Peyer's patch (tissue), 4 donors: ENCODE data around the gene RASGRF2. TPM values are rescaled to one million over a fixed set of nuclear protein-coding genes. Genes with fewer than 3 reads are reported as not detected.

Experiments
- DNase-seq, 3 donors: peaks; one replicate each; pipeline ENCODE4 v3.0.0-alpha.2; 2017 to 2019
- H3K27ac ChIP-seq, 4 donors: fragments of 200-600 bp; sonication (generic); one replicate each; pipeline ENCODE4 v1.5.1; 2016 to 2019
- H3K27me3 ChIP-seq, 2 donors: fragments of 200-600 bp; sonication (generic); one replicate each; pipeline ENCODE4 v1.5.1; 2019
- H3K36me3 ChIP-seq, 3 donors: fragments of 200-600 bp; sonication (generic); one replicate each; pipeline ENCODE4 v1.5.1; 2016 to 2019
- H3K4me1 ChIP-seq, 4 donors: fragments of 200-600 bp; sonication (generic); one replicate each; pipeline ENCODE4 v1.5.1; 2016 to 2019
- H3K4me3 ChIP-seq, 4 donors: fragments of 200-600 bp; sonication (generic); 1 replicate in 3 of 4; 2 replicates in 1 of 4; pipeline ENCODE4 v1.5.1; 2016 to 2019; ENCODE audit warnings: mild to moderate bottlenecking in 1 of 4
- H3K9me3 ChIP-seq, 4 donors: fragments of 200-600 bp; sonication (generic); one replicate each; pipeline ENCODE4 v1.5.1; 2016 to 2019; ENCODE audit warnings: mild to moderate bottlenecking in 1 of 4
- POLR2A ChIP-seq, 2 donors: fragments of 450-650 bp; IDR thresholded peaks; one replicate each; pipeline ENCODE4 v1.5.1; 2017; ENCODE audit warnings: antibody characterized with exemption in 2 of 2, mild to moderate bottlenecking in 2 of 2, moderate library complexity in 2 of 2
- total RNA-seq, 4 donors: library from RNA; depleted of rRNA; stranded (reverse); fragments of >200 nt; gene quantifications; one replicate each; pipeline ENCODE4 v1.1.0, GENCODE V29; 2016
- TF ChIP-seq, protein P1 (sequence below), 6 experiments: fragments of 450-650 bp in 4 of 6; fragments of 200-600 bp in 2 of 6; sonication (generic) in 1 of 6; IDR thresholded peaks; one replicate each; pipeline ENCODE4 v1.5.1; 2017 to 2019; ENCODE audit warnings: antibody characterized with exemption in 6 of 6, mild to moderate bottlenecking in 3 of 6, moderate library complexity in 1 of 6

The RASGRF2 gene
- total RNA-seq, 4 donors from 2014 or later: 6.0 to 17.3 (median 8.7) TPM

DNA sequence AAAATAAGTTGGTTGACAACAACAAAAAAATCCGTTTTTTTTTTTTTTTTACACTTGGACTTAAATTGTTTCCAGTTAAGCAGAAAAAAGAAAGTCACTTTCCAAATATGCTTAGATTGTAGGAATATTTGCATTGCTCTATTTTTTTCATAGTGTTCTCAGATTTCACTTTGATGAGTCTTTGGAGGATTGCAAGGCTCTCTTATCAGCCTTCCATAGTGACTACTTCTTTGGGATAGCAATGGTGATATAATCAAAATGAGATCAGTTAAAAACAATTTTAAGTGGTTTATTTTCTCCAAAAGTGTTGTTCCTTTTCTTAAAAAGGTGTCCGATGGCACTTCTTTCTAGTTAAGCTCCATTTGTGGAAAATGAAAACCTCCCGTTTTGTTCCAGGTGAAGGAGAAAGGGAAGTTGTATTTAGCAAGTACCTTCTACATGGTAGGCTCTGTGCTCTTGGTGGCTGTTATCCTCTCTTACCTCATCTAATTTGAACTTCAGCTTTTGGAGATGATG lies 3.9 kb downstream of the RASGRF2 start:
- peaks cover 0 to 23% (median 3%) of the 10 kb centered on the region in 4 donors for H3K4me1 ChIP-seq
- no peaks in the 10 kb centered on the region for H3K9me3 ChIP-seq
- no peak for TF ChIP-seq POLR2A (IDR thresholded peaks at IDR 0.05)
- TF ChIP-seq, protein P1, sequence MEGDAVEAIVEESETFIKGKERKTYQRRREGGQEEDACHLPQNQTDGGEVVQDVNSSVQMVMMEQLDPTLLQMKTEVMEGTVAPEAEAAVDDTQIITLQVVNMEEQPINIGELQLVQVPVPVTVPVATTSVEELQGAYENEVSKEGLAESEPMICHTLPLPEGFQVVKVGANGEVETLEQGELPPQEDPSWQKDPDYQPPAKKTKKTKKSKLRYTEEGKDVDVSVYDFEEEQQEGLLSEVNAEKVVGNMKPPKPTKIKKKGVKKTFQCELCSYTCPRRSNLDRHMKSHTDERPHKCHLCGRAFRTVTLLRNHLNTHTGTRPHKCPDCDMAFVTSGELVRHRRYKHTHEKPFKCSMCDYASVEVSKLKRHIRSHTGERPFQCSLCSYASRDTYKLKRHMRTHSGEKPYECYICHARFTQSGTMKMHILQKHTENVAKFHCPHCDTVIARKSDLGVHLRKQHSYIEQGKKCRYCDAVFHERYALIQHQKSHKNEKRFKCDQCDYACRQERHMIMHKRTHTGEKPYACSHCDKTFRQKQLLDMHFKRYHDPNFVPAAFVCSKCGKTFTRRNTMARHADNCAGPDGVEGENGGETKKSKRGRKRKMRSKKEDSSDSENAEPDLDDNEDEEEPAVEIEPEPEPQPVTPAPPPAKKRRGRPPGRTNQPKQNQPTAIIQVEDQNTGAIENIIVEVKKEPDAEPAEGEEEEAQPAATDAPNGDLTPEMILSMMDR (IDR thresholded peaks at IDR 0.05): no peak
- no peak overlapping the region for H3K4me3 ChIP-seq
- DNase-seq: no peak
- no peak overlapping the region for H3K27ac ChIP-seq
- H3K27me3 ChIP-seq: no peaks in the 10 kb centered on the region
- no peaks in the 10 kb centered on the region for H3K36me3 ChIP-seq

DNA sequence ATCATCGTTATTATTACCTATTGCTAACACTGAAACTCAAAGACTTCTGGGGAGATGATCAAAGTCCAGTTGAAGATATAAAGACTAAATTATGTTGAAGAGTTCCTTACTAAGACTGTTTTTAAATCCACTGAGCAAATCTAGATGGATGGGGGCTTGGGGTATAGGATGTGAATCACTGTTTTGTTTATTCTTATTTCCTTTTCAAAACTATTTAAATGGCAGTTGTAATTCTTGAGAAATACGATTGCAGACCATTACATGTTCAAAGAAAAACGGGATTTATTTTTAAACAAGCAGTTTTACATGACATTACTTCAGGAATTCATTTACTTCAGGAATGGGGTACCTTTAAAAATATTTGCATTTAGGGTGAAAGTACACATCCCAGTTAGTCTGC lies 4.3 kb downstream of the RASGRF2 start:
- DNase-seq: no peak
- Histone ChIP-seq H3K27ac (no peak overlapping the region), H3K36me3 (no peaks in the 10 kb centered on the region)

DNA sequence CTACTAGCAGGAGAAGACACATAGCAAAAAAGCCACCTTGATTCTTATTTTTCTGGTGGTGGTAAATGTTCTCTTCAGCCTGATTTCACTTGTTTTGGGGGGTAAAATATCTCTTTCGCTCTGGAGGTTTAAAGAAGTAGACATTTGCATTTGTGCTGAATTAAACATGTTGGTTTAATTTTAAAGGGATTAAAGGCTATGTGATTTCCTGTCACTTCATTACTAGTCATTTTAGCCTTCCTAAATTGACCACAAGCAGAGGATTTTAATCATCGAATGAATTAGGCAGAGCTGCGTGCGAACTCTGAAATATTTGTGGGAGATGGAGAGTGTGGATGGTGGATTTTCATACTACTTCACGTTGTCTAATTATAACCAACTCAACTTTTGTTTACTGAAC lies 4.8 kb downstream of the RASGRF2 start:
- H3K27ac ChIP-seq: no peak overlapping the region
- TF ChIP-seq POLR2A (IDR thresholded peaks at IDR 0.05): no peak
- TF ChIP-seq, protein P1 (IDR thresholded peaks at IDR 0.05): no peak
- H3K9me3 ChIP-seq: no peaks in the 10 kb centered on the region
- no peaks in the 10 kb centered on the region for H3K27me3 ChIP-seq
- peaks cover 0 to 23% (median 3%) of the 10 kb centered on the region in 4 donors for H3K4me1 ChIP-seq
- H3K36me3 ChIP-seq: no peaks in the 10 kb centered on the region
- no peak for DNase-seq
- H3K4me3 ChIP-seq: no peak overlapping the region

More for the DNA sequence above, 4.3 kb downstream of the RASGRF2 start:
- Histone ChIP-seq H3K27me3 (no peaks in the 10 kb centered on the region), H3K4me3 (no peak overlapping the region), H3K4me1 (peaks cover 0 to 23% (median 3%) of the 10 kb centered on the region in 4 donors), H3K9me3 (no peaks in the 10 kb centered on the region)
- TF ChIP-seq, protein P1 (IDR thresholded peaks at IDR 0.05): no peak
- no peak for TF ChIP-seq POLR2A (IDR thresholded peaks at IDR 0.05)

DNA sequence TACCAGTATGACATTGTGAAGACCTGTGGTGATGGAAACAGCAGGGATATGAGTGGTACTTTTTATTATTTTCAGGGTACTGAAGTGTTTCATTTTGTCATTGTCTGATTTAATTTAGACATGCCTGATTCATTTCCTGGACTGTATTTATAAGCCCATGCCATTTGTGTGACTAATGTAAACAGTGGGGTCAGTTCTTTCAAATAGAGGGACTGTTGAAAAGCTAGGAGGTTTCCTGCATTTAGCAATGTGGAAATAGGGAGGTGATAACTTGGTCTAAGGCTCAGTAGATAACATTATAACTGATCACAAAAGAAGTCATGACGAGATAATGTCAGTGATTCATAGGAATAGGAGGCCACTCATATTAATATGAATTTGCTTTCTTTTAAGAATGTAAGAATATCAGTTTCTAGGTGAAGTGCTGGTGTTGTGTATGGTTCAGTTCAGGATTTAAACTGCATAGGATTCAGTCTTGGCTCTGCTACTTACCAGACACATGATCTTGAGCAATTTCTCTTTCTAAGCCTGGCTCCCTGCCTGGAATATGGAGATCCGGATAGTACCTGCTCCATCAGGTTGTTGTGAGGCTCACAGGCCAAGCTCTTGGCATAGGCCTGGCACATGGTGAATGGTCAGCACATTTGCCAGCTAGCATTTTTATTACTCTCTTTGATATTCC lies 7.5 kb downstream of the RASGRF2 start:
- Histone ChIP-seq H3K27ac (peak overlapping the region in 1 of 4 donors; percentile 24), H3K27me3 (no peaks in the 10 kb centered on the region), H3K4me3 (no peak overlapping the region), H3K9me3 (no peaks in the 10 kb centered on the region), H3K36me3 (no peaks in the 10 kb centered on the region), H3K4me1 (peaks cover 0 to 20% (median 3%) of the 10 kb centered on the region in 4 donors)
- TF ChIP-seq POLR2A (IDR thresholded peaks at IDR 0.05): no peak
- peak in 1 of 3 donors; percentile 51 for DNase-seq

- Histone ChIP-seq H3K27ac (no peak overlapping the region), H3K9me3 (no peaks in the 10 kb centered on the region), H3K4me1 (no peaks in the 10 kb centered on the region), H3K4me3 (no peak overlapping the region), H3K27me3 (no peaks in the 10 kb centered on the region), H3K36me3 (no peaks in the 10 kb centered on the region)
- TF ChIP-seq, protein P1 (IDR thresholded peaks at IDR 0.05): no peak
- no peak for TF ChIP-seq POLR2A (IDR thresholded peaks at IDR 0.05)
- DNase-seq: no peak
These were observed 12.9 kb downstream of the RASGRF2 start for GRCh38 chr5:80973027-80973426.

DNA sequence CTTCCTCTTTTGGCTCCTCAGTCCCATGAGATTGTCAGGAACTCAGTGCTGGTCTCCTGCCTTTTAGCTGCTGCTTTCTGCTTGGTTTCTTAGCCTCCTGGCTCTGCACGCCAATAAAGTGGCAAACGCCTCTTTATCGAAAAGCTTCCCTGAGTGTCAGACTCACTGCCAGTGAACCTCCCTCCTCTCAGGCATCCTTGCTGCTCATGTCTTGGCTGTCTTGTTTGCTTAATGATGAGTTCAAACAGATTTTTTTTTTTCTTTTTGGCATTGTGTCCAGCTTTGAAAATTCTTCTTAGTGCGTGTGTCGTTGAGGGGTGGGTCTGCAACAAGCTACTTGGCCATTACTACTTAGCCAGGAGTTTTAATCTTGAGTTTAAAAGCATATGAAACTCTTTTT lies 14.9 kb downstream of the RASGRF2 start:
- Histone ChIP-seq H3K27me3 (no peaks in the 10 kb centered on the region), H3K9me3 (no peaks in the 10 kb centered on the region), H3K4me3 (no peak overlapping the region), H3K36me3 (no peaks in the 10 kb centered on the region), H3K4me1 (no peaks in the 10 kb centered on the region), H3K27ac (no peak overlapping the region)
- no peak for DNase-seq
- TF ChIP-seq POLR2A (IDR thresholded peaks at IDR 0.05): no peak
- TF ChIP-seq, protein P1 (IDR thresholded peaks at IDR 0.05): no peak
